Endothelial cell of umbilical vein (primary cell): ENCODE measurements around the gene TTBK1. TPM values are rescaled to one million over a fixed set of nuclear protein-coding genes. Genes with fewer than 3 reads are reported as not detected.

Experiments used
- BruUV-seq: library from RNA; stranded (reverse); fragments of 400-500 nt; replicated peaks from 2 replicates; lab custom pipeline; 2021; lab: Mats Ljungman, UMichigan
- CTCF ChIA-PET: fragments of 300-600, 350-600 bp; sonication (Branson Sonifier 250); formaldehyde crosslinking; loops from one replicate; lab custom pipeline; 2021; ENCODE audit warnings: antibody characterized with exemption, inconsistent platforms; lab: Charles Lee
- POLR2A ChIA-PET: fragments of 300-600, 350-600 bp; sonication (Branson Sonifier 250); formaldehyde crosslinking; loops from one replicate; lab custom pipeline; 2021; ENCODE audit warnings: antibody characterized with exemption, inconsistent platforms; lab: Charles Lee
- DNase-seq: peaks from one replicate; pipeline ENCODE4 v3.0.0-alpha.2; 2011; ENCODE audit warnings: low read depth, low spot score
- FAIRE-seq: peaks from 2 replicates; lab custom pipeline; 2011; peaks lifted over from hg19 to GRCh38; lab: Jason Lieb, UNC
- H2AFZ ChIP-seq: 2 replicates; pipeline ENCODE4 v1.6.0; 2012; ENCODE audit warnings: low read depth, low read length, control low read depth, inconsistent platforms
- H3K27ac ChIP-seq: 2 replicates; pipeline ENCODE4 v1.5.1; 2011; ENCODE audit warnings: low read depth, mild to moderate bottlenecking, control low read depth, low read length, moderate library complexity; ENCODE audit not compliant: insufficient read depth
- H3K27me3 ChIP-seq, 2 experiments: 2 replicates each; pipeline versions ENCODE4 v1.6.0 to v1.6.1; 2011; ENCODE audit warnings: low read length in 2 of 2, mixed read lengths in 1 of 2; ENCODE audit not compliant: control insufficient read depth in 2 of 2, insufficient read depth in 2 of 2
- H3K36me3 ChIP-seq, 2 experiments: 2 replicates in 1 of 2; 3 replicates in 1 of 2; pipeline ENCODE4 v1.5.1; 2011; ENCODE audit warnings: low read length in 2 of 2, mild to moderate bottlenecking in 1 of 2, moderate library complexity in 1 of 2; ENCODE audit not compliant: control insufficient read depth in 2 of 2, insufficient read depth in 2 of 2; ENCODE audit errors: extremely low read depth in 1 of 2
- H3K4me1 ChIP-seq: 3 replicates; pipeline ENCODE4 v1.5.1; 2011; ENCODE audit warnings: mild to moderate bottlenecking, low read length; ENCODE audit not compliant: control insufficient read depth, insufficient read depth; ENCODE audit errors: extremely low read depth
- H3K4me2 ChIP-seq: 2 replicates; pipeline ENCODE4 v1.6.1; 2011; ENCODE audit warnings: low read length, control low read depth, mixed read lengths; ENCODE audit not compliant: insufficient read depth
- H3K4me3 ChIP-seq, 3 experiments: fragments of 200-600 bp in 1 of 3; sonication (generic), shearing (Covaris generic) in 1 of 3; replicated peaks in 1 of 3; 2 replicates each; pipeline ENCODE4 v1.5.1; 2011 to 2016; ENCODE audit warnings: control low read depth in 3 of 3, low read length in 3 of 3, mild to moderate bottlenecking in 2 of 3, inconsistent platforms in 1 of 3, low read depth in 1 of 3, moderate library complexity in 1 of 3; ENCODE audit not compliant: insufficient read depth in 1 of 3
- H3K79me2 ChIP-seq: 2 replicates; pipeline ENCODE4 v1.6.0; 2012; ENCODE audit warnings: low read length, inconsistent platforms; ENCODE audit not compliant: control insufficient read depth, insufficient read depth
- H3K9ac ChIP-seq: replicated peaks from 2 replicates; pipeline ENCODE3; 2011; ENCODE audit warnings: low read length, control low read depth; ENCODE audit not compliant: insufficient read depth; ENCODE audit errors: extremely low read depth
- H3K9me1 ChIP-seq: replicated peaks from 3 replicates; pipeline ENCODE4 v1.6.0; 2011; ENCODE audit warnings: mild to moderate bottlenecking, low read length; ENCODE audit not compliant: control insufficient read depth, insufficient read depth; ENCODE audit errors: extremely low read depth
- H3K9me3 ChIP-seq: replicated peaks from 2 replicates; pipeline ENCODE4 v1.5.1; 2012; ENCODE audit warnings: low read length, inconsistent platforms; ENCODE audit not compliant: control insufficient read depth, insufficient read depth
- H4K20me1 ChIP-seq: replicated peaks from 2 replicates; pipeline ENCODE3; 2011; ENCODE audit warnings: mild to moderate bottlenecking, low read length; ENCODE audit not compliant: control insufficient read depth, insufficient read depth; ENCODE audit errors: extremely low read depth
- CTCF ChIP-seq, 2 donors: IDR thresholded peaks; 1 replicate in 1 of 2; 2 replicates in 1 of 2; pipeline ENCODE4 v1.5.1; 2011; ENCODE audit warnings: low read length in 2 of 2, mild to moderate bottlenecking in 2 of 2, moderate library complexity in 2 of 2, control low read depth in 1 of 2, inconsistent platforms in 1 of 2, low read depth in 1 of 2; ENCODE audit not compliant: insufficient read depth in 1 of 2; ENCODE audit errors: extremely low read depth in 1 of 2
- EZH2 ChIP-seq: IDR thresholded peaks from 2 replicates; pipeline ENCODE4 v1.6.1; 2012; ENCODE audit warnings: borderline replicate concordance, low read depth, mild to moderate bottlenecking, moderate library complexity, low read length, inconsistent platforms; ENCODE audit not compliant: severe bottlenecking
- FOS ChIP-seq: IDR thresholded peaks from 2 replicates; pipeline ENCODE4 v1.6.1; 2011; ENCODE audit warnings: mild to moderate bottlenecking, low read length, moderate library complexity, borderline replicate concordance; ENCODE audit not compliant: insufficient read depth
- GATA2 ChIP-seq: IDR thresholded peaks from 2 replicates; pipeline ENCODE4 v1.7.0; 2011; ENCODE audit warnings: low read depth, mild to moderate bottlenecking, moderate library complexity, mixed read lengths, low read length; ENCODE audit not compliant: insufficient read length, insufficient read depth
- JUN ChIP-seq: IDR thresholded peaks from 2 replicates; pipeline ENCODE4 v1.6.1; 2011; ENCODE audit warnings: borderline replicate concordance, low read depth; ENCODE audit not compliant: insufficient read length, insufficient read depth
- MAX ChIP-seq: IDR thresholded peaks from 2 replicates; pipeline ENCODE4 v1.6.1; 2011; ENCODE audit not compliant: insufficient read depth, insufficient read length
- MYC ChIP-seq: IDR thresholded peaks from one replicate; pipeline ENCODE4 v1.6.1; 2011; ENCODE audit warnings: mild to moderate bottlenecking, low read depth, low read length
- POLR2A ChIP-seq: IDR thresholded peaks from 2 replicates; pipeline ENCODE4 v1.6.1; 2012; ENCODE audit warnings: low read depth, mild to moderate bottlenecking, control low read depth, low read length
- POLR2AphosphoS5 ChIP-seq: IDR thresholded peaks from 2 replicates; pipeline ENCODE4 v1.6.1; 2012; ENCODE audit warnings: low read depth, mild to moderate bottlenecking, control low read depth, low read length, moderate library complexity; ENCODE audit not compliant: insufficient read depth
- dilution Hi-C: fragments of 300-500 bp; cut with MboI; formaldehyde crosslinking; loops from one replicate; pipeline ENCODE4 v1.15.0; 2019; ENCODE audit warnings: low sequenced_read_pairs; ENCODE audit not compliant: extremely low pct_ligation_motif_present
- intact Hi-C: fragments of 100-400 bp; cut with micrococcal nuclease; formaldehyde crosslinking; loops from one replicate; pipeline ENCODE4 v1.10.0; 2022
- polyA plus RNA-seq, 4 experiments: library from polyadenylated mRNA; depleted of rRNA in 3 of 4; stranded (reverse) in 3 of 4; unstranded in 1 of 4; fragments of >200 nt; gene quantifications; 2 replicates each; pipeline versions ENCODE4 v1.2.1 to v1.2.3, GENCODE V29; 2011 to 2012; ENCODE audit warnings: missing spikeins in 1 of 4
- total RNA-seq: library from RNA; stranded (reverse); gene quantifications from 2 replicates; pipeline ENCODE4 v1.2.3, GENCODE V29; 2021

TTBK1 gene
- total and polyA plus RNA-seq, 2 donors (not counting 3 experiments of a cell fraction or from before 2014, with no cell fraction given) = 0.06 TPM; not detected in 1

GRCh38 chr6:43278524-43279078, 35.3 kb downstream of the TTBK1 start:
- Histone ChIP-seq H4K20me1 (no peaks in the 10 kb centered on the region), H3K9ac (no peak overlapping the region), H3K27ac (no peak overlapping the region), H2AFZ (no peak overlapping the region), H3K79me2 (no peaks in the 10 kb centered on the region), H3K4me3 (no peak overlapping the region), H3K9me3 (no peaks in the 10 kb centered on the region), H3K4me1 (no peaks in the 10 kb centered on the region), H3K27me3 (peaks cover 41 to 46% of the 10 kb centered on the region in 2 experiments), H3K36me3 (no peaks in the 10 kb centered on the region), H3K4me2 (no peak overlapping the region), H3K9me1 (no peaks in the 10 kb centered on the region)
- no peak for TF ChIP-seq POLR2AphosphoS5
- FAIRE-seq (no peak), DNase-seq (no peak)
- intact Hi-C loops = no loop called here
- no TSS peak for BruUV-seq
- dilution Hi-C loops = no loop called here
- POLR2A ChIA-PET = interaction anchor here (0.5 kb wide), 1 partner anchor 147 kb away, joined by 3 read pairs; no protein-coding TSS in a partner anchor
- CTCF ChIA-PET = interaction anchor here (1.0 to 1.2 kb wide), 2 partner anchors 15 to 39 kb away, joined by 3 read pairs; no protein-coding TSS in a partner anchor

- no peaks in the 10 kb centered on the region for H3K9me1 ChIP-seq
- DNase-seq (no peak), FAIRE-seq (no peak)
- POLR2A ChIA-PET = no interaction called here
- no peaks in the 10 kb centered on the region for H3K79me2 ChIP-seq
- dilution Hi-C loops = no loop called here
- H3K9me3 ChIP-seq = no peaks in the 10 kb centered on the region
- no peaks in the 10 kb centered on the region for H3K4me1 ChIP-seq
- H3K4me3 ChIP-seq = no peak overlapping the region
- no peak overlapping the region for H3K27ac ChIP-seq
- peaks cover 28 to 33% of the 10 kb centered on the region in 2 experiments for H3K27me3 ChIP-seq
- TF ChIP-seq MYC = no peak
- no peak for TF ChIP-seq FOS
- TF ChIP-seq POLR2A = no peak
- TF ChIP-seq GATA2 = no peak
- no peak for TF ChIP-seq MAX
- no peak for TF ChIP-seq CTCF (IDR thresholded peaks at IDR 0.05; ENCODE audit: extremely low read depth in 1 of 2, insufficient read depth in 1 of 2, low read depth in 1 of 2, low read length in 2 of 2)
- TF ChIP-seq EZH2 = no peak
- TF ChIP-seq POLR2AphosphoS5 = no peak
- no peak for TF ChIP-seq JUN
- H2AFZ ChIP-seq = no peak overlapping the region
- H4K20me1 ChIP-seq = no peaks in the 10 kb centered on the region
- BruUV-seq = no TSS peak
- H3K36me3 ChIP-seq = no peaks in the 10 kb centered on the region
- H3K9ac ChIP-seq = no peak overlapping the region
- H3K4me2 ChIP-seq = no peak overlapping the region
- intact Hi-C loops = no loop called here
- CTCF ChIA-PET = interaction anchor here (0.9 to 1.1 kb wide), 2 partner anchors 35 to 51 kb away, joined by 3 to 4 read pairs; partner anchors contain the start of gene DNPH1
These were observed 37.0 kb downstream of the TTBK1 start for GRCh38 chr6:43280234-43280633.
